Right atrium auricular region (tissue), 2 donors: ENCODE results near the gene IL4I1. TPM values are rescaled to one million over a fixed set of nuclear protein-coding genes. Genes with fewer than 3 reads are reported as not detected.

Source experiments
- DNase-seq: peaks from one replicate; pipeline ENCODE4 v3.0.0-alpha.2; 2019; ENCODE audit warnings: low spot score
- H3K27ac ChIP-seq, 2 donors: fragments of 200-600 bp; sonication (generic); 1 replicate in 1 of 2; 2 replicates in 1 of 2; pipeline ENCODE4 v1.5.1; 2016 to 2019
- H3K27me3 ChIP-seq, 2 donors: fragments of 200-600 bp; sonication (generic); one replicate each; pipeline versions ENCODE4 v1.5.1 to v1.6.0; 2017 to 2019
- H3K36me3 ChIP-seq: fragments of 200-600 bp; sonication (generic); one replicate; pipeline ENCODE4 v1.5.1; 2016
- H3K4me1 ChIP-seq, 2 donors: fragments of 200-600 bp; sonication (generic); one replicate each; pipeline versions ENCODE4 v1.5.1 to v1.6.0; 2017 to 2019
- H3K4me3 ChIP-seq, 2 donors: fragments of 200-600 bp; sonication (generic); 1 replicate in 1 of 2; 2 replicates in 1 of 2; pipeline ENCODE4 v1.5.1; 2017 to 2019; ENCODE audit warnings: mild to moderate bottlenecking in 1 of 2, moderate library complexity in 1 of 2
- H3K9me3 ChIP-seq, 2 donors: fragments of 200-600 bp; sonication (generic); one replicate each; pipeline ENCODE4 v1.5.1; 2019
- total RNA-seq, 2 donors: library from RNA; depleted of rRNA; stranded (reverse); fragments of >200 nt; gene quantifications; one replicate each; pipeline ENCODE4 v1.1.0, GENCODE V29; 2016
- TF ChIP-seq, protein P1 (sequence below), 2 donors: fragments of 200-600 bp; sonication (generic); IDR thresholded peaks; one replicate each; pipeline ENCODE4 v1.5.1; 2019; ENCODE audit warnings: antibody characterized with exemption in 2 of 2

IL4I1 gene
- total RNA-seq, 2 donors from 2014 or later, result 0.43 TPM; not detected in 1

DNA sequence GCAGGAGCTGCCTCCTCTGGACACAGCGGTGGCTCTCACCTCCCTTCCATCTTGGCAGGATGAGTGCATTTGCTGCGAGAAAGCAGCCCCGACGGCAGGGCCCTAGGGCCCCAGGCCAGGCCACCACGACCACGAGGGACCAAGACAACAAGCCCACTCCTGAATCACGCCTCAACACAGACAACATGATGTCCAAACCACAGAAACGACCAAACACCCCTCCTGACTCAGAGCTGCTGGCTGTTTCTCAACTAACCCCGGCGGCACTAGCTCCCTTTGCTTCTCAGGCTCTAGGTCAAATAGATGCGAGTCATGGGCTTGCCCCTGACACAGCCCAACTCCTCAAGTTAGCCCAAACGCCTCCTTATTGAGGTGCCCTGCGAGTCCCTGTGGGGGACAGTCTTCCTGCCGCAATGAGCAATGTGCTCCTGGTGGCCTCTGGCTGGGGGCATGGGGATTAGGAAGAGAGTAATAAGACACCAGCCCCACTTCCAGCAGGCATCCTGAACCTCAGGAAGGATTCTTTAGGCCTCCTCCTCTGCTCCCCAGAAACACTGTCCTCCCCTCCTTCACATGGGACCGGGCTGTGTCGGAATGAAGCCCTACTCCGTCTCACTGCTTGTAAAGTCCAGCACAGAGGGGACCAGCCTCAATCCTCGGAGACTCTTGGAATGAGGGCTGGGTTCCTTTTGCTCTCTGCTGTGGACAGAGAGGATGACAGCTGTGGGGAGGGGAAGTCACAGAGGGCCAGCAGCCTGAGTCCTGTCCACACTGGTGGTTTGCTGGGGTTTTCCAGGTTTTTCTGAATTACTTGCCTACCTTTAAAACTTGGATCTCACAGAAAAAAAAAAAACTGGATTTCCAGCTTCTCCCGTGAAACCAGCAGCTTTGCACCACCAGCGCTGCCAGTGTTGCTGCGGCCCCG is 25.4 kb upstream of the IL4I1 start:
- Histone ChIP-seq H3K36me3 (peaks cover 16% of the 10 kb centered on the region), H3K9me3 (no peaks in the 10 kb centered on the region), H3K27me3 (no peaks in the 10 kb centered on the region), H3K4me3 (no peak overlapping the region), H3K27ac (no peak overlapping the region), H3K4me1 (peaks cover 0 to 21% of the 10 kb centered on the region in 2 donors)
- TF ChIP-seq, protein P1, sequence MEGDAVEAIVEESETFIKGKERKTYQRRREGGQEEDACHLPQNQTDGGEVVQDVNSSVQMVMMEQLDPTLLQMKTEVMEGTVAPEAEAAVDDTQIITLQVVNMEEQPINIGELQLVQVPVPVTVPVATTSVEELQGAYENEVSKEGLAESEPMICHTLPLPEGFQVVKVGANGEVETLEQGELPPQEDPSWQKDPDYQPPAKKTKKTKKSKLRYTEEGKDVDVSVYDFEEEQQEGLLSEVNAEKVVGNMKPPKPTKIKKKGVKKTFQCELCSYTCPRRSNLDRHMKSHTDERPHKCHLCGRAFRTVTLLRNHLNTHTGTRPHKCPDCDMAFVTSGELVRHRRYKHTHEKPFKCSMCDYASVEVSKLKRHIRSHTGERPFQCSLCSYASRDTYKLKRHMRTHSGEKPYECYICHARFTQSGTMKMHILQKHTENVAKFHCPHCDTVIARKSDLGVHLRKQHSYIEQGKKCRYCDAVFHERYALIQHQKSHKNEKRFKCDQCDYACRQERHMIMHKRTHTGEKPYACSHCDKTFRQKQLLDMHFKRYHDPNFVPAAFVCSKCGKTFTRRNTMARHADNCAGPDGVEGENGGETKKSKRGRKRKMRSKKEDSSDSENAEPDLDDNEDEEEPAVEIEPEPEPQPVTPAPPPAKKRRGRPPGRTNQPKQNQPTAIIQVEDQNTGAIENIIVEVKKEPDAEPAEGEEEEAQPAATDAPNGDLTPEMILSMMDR (IDR thresholded peaks at IDR 0.05), result no peak
- no peak for DNase-seq

- Histone ChIP-seq H3K4me3 (no peak overlapping the region), H3K9me3 (no peaks in the 10 kb centered on the region), H3K27me3 (no peaks in the 10 kb centered on the region), H3K4me1 (peaks cover 0 to 18% of the 10 kb centered on the region in 2 donors), H3K27ac (no peak overlapping the region), H3K36me3 (peaks cover 13% of the 10 kb centered on the region)
- TF ChIP-seq, protein P1 (IDR thresholded peaks at IDR 0.05), result no peak
- no peak for DNase-seq
Measured at GRCh38 chr19:49920624-49921363, 24.1 kb upstream of the IL4I1 start.

DNA sequence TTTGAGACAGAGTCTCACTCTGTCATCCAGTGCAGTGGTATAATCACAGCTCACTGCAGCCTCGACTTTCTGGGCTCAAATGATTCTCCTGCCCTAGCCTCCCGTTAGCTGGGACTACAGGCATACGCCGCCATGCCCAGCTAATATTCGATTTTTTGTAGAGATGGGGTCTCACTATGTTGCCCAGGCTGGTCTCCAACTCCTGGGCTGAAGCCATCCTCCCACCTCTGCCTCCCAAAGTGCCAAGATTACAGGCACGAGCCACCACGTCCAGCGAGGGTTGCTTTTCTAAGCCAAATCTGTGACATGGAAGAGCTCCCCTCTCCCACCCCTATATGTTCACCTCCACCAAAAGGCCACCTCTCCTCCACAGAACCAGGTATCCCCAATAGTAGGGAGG is 21.4 kb upstream of the IL4I1 start:
- no peak for DNase-seq
- TF ChIP-seq, protein P1 (IDR thresholded peaks at IDR 0.05), result no peak
- H3K9me3 ChIP-seq, result no peaks in the 10 kb centered on the region
- no peak overlapping the region for H3K27ac ChIP-seq
- no peak overlapping the region for H3K4me3 ChIP-seq
- peaks cover 8% of the 10 kb centered on the region for H3K36me3 ChIP-seq
- H3K27me3 ChIP-seq, result no peaks in the 10 kb centered on the region
- peaks cover 0 to 3% of the 10 kb centered on the region in 2 donors for H3K4me1 ChIP-seq

DNA sequence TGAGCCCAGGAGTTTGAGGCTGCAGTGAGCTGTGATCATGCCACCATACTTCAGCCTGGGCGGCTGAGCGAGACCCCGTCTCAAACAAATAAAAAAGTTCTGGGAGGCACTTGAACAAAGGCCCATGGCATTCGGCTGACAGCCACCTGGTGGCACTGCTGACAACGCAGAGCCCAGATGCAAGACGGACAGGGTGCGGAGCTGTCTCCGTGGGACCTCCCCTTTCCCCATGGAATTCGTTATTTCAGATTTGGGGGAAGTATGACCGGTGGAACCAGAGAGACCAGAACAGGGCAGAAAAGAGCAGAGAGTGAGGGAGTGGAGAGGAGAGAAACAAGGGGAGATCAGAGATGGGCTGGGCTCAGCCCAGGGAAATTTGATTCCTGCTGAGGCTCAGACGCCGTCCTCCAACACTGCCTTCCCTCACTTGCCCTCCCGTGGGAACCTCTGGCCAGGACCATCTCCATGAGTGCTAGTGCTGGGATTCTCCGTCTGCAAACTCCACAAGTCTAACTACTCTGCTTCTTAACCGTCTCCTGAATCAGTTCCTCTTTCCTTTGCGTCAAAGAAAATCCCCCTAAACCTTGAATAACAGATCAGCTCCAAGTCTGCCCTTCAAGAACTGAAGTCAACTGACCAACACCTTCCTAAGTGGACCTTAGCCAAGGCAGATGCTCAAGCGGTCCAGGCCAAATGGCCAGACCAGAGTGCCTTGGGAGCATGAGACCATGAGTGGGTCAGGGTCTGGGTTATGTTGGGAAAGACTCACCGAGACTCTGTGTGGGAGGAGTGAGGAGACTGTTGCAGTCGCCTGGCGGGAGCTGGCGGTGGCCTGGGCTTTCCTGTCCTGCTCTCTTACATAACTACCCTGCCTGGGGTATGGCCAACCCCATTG is 20.4 kb upstream of the IL4I1 start:
- Histone ChIP-seq H3K4me1 (peaks cover 0 to 3% of the 10 kb centered on the region in 2 donors), H3K27me3 (no peaks in the 10 kb centered on the region), H3K4me3 (no peak overlapping the region), H3K36me3 (peaks cover 5% of the 10 kb centered on the region), H3K27ac (no peak overlapping the region), H3K9me3 (no peaks in the 10 kb centered on the region)
- no peak for DNase-seq
- TF ChIP-seq, protein P1 (IDR thresholded peaks at IDR 0.05), result no peak

- Histone ChIP-seq H3K4me3 (no peak overlapping the region), H3K4me1 (peaks cover 0 to 11% of the 10 kb centered on the region in 2 donors), H3K27ac (no peak overlapping the region), H3K9me3 (no peaks in the 10 kb centered on the region), H3K36me3 (peaks cover 5% of the 10 kb centered on the region), H3K27me3 (no peaks in the 10 kb centered on the region)
- TF ChIP-seq, protein P1 (IDR thresholded peaks at IDR 0.05), result no peak
- no peak for DNase-seq
Measured at GRCh38 chr19:49915271-49915670, 18.6 kb upstream of the IL4I1 start.
